T-cell (primary cell): ENCODE results near the gene DRC1. TPM values are rescaled to one million over a fixed set of nuclear protein-coding genes. Genes with fewer than 3 reads are reported as not detected.

ENCODE experiments used
- ATAC-seq, 4 experiments: fragments of 200-7000 bp in 3 of 4; fragments of 150-1000 bp in 1 of 4; cut with Tn5 transposase; replicated peaks in 1 of 4; 1 replicate in 3 of 4; 2 replicates in 1 of 4; pipeline ENCODE4 v1.10.0; 2021; ENCODE audit warnings: moderate library complexity in 3 of 4, mild to moderate bottlenecking in 2 of 4, moderate number of reproducible peaks in 1 of 4
- CTCF ChIA-PET, 2 donors: fragments of 300-600 bp; sonication (Branson Sonifier 250); formaldehyde crosslinking; loops; one replicate each; lab custom pipeline; 2022; ENCODE audit warnings: antibody characterized with exemption in 2 of 2; lab: Charles Lee
- POLR2A ChIA-PET, 2 donors: fragments of 300-600 bp; sonication (Branson Sonifier 250); formaldehyde crosslinking; loops; one replicate each; lab custom pipeline; 2022; ENCODE audit warnings: antibody characterized with exemption in 2 of 2; lab: Charles Lee
- DNase-seq, 35 experiments: peaks; one replicate each; pipeline versions ENCODE4 v3.0.0 to v3.0.0-alpha.2; 2013 to 2023
- H3K27ac ChIP-seq: one replicate; pipeline ENCODE4 v1.5.1; 2013; ENCODE audit warnings: low read length
- H3K27me3 ChIP-seq, 2 experiments: replicated peaks in 1 of 2; 1 replicate in 1 of 2; 2 replicates in 1 of 2; pipeline versions ENCODE4 v1.6.1 to v1.7.0; 2013; ENCODE audit warnings: low read length in 1 of 2, mixed read lengths in 1 of 2; ENCODE audit not compliant: control insufficient read depth in 2 of 2, insufficient read depth in 2 of 2; ENCODE audit errors: extremely low read depth in 1 of 2
- H3K36me3 ChIP-seq, 2 donors: 1 replicate in 1 of 2; 2 replicates in 1 of 2; pipeline versions ENCODE4 v1.6.1 to v1.7.0; 2013; ENCODE audit warnings: low read length in 1 of 2; ENCODE audit not compliant: control insufficient read depth in 2 of 2, insufficient read depth in 1 of 2; ENCODE audit errors: extremely low read depth in 1 of 2
- H3K4me1 ChIP-seq, 2 experiments: 1 replicate in 1 of 2; 2 replicates in 1 of 2; pipeline versions ENCODE4 v1.6.1 to v1.7.0; 2013; ENCODE audit warnings: low read length in 2 of 2, mixed read lengths in 1 of 2; ENCODE audit not compliant: insufficient read depth in 2 of 2, control insufficient read depth in 1 of 2; ENCODE audit errors: extremely low read depth in 1 of 2
- H3K4me3 ChIP-seq, 2 donors: 1 replicate in 1 of 2; 2 replicates in 1 of 2; pipeline versions ENCODE4 v1.5.1 to v1.7.0; 2013; ENCODE audit warnings: mild to moderate bottlenecking in 2 of 2, low read length in 1 of 2, moderate library complexity in 1 of 2; ENCODE audit not compliant: control insufficient read depth in 1 of 2; ENCODE audit errors: extremely low read depth in 1 of 2
- H3K9me3 ChIP-seq: 2 replicates; pipeline ENCODE4 v1.7.0; 2013
- H3K27ac Mint-ChIP-seq, 2 donors: one replicate each; pipeline ENCODE4 v1.8.0; 2020 to 2021; ENCODE audit warnings: mild to moderate bottlenecking in 2 of 2, mixed read lengths in 2 of 2
- H3K27me3 Mint-ChIP-seq, 2 donors: one replicate each; pipeline ENCODE4 v1.8.0; 2021 to 2022; ENCODE audit warnings: mixed read lengths in 2 of 2
- H3K36me3 Mint-ChIP-seq: one replicate; pipeline ENCODE4 v1.8.0; 2021; ENCODE audit warnings: mixed read lengths
- H3K4me1 Mint-ChIP-seq, 3 donors: one replicate each; pipeline ENCODE4 v1.8.0; 2020 to 2022; ENCODE audit warnings: mixed read lengths in 3 of 3, mild to moderate bottlenecking in 1 of 3
- H3K4me3 Mint-ChIP-seq, 3 donors: one replicate each; pipeline ENCODE4 v1.8.0; 2020 to 2022; ENCODE audit warnings: mild to moderate bottlenecking in 3 of 3, mixed read lengths in 3 of 3, moderate library complexity in 3 of 3
- H3K9me3 Mint-ChIP-seq, 3 donors: one replicate each; pipeline ENCODE4 v1.8.0; 2020 to 2022; ENCODE audit warnings: mixed read lengths in 3 of 3
- WGBS: methylation state at CpG from one replicate; pipeline ENCODE4 v1.1.5; 2013; ENCODE audit warnings: missing lambda C conversion rate; ENCODE audit not compliant: insufficient coverage; 5-methylcytosine and 5-hydroxymethylcytosine counted together
- total RNA-seq, 35 experiments: library from RNA in 6 of 35; stranded (reverse) in 6 of 35; fragments of 120-200 nt in 1 of 35; gene quantifications; one replicate each; pipeline versions ENCODE4 v1.2.1 to v1.2.4 and lab custom pipeline; 2013 to 2026

The DRC1 gene
- total RNA-seq, 5 donors from 2014 or later (not counting 1 experiment from before 2014, with no cell fraction given), result not detected

GRCh38 chr2:26387189-26387588 lies 14.5 kb upstream of the DRC1 start:
- Histone ChIP-seq H3K36me3 (peaks cover 0 to 38% of the 10 kb centered on the region in 2 donors), H3K27ac (no peak overlapping the region), H3K27me3 (no peaks in the 10 kb centered on the region), H3K4me3 (no peak overlapping the region), H3K9me3 (no peaks in the 10 kb centered on the region), H3K4me1 (no peaks in the 10 kb centered on the region)
- Mint-ChIP-seq H3K4me1 (no peaks in the 10 kb centered on the region), H3K27me3 (no peaks in the 10 kb centered on the region), H3K9me3 (no peaks in the 10 kb centered on the region), H3K36me3 (peaks cover 42% of the 10 kb centered on the region), H3K4me3 (no peak overlapping the region), H3K27ac (no peak overlapping the region)
- CTCF ChIA-PET, result no interaction called here
- ATAC-seq, result no peak
- POLR2A ChIA-PET, result no interaction called here
- WGBS, result no CpG with 5 or more reads among the region's 4 CpGs
- no peak for DNase-seq

- peaks cover 10 to 18% (median 12%) of the 10 kb centered on the region in 3 donors for H3K4me1 Mint-ChIP-seq
- WGBS, result 83% methylated on average over 1 of the region's 4 CpGs
- Histone ChIP-seq H3K36me3 (peaks cover 0 to 5% of the 10 kb centered on the region in 2 donors), H3K9me3 (no peaks in the 10 kb centered on the region), H3K4me3 (no peak overlapping the region), H3K27ac (no peak overlapping the region), H3K27me3 (no peaks in the 10 kb centered on the region), H3K4me1 (peaks cover 0 to 3% of the 10 kb centered on the region in 2 experiments)
- H3K27ac Mint-ChIP-seq, result no peak overlapping the region
- no peaks in the 10 kb centered on the region for H3K27me3 Mint-ChIP-seq
- no peaks in the 10 kb centered on the region for H3K9me3 Mint-ChIP-seq
- H3K4me3 Mint-ChIP-seq, result no peak overlapping the region
- ATAC-seq (no peak), DNase-seq (no peak)
- peaks cover 14% of the 10 kb centered on the region for H3K36me3 Mint-ChIP-seq
- ChIA-PET CTCF (no interaction called here), POLR2A (interaction anchor here in 1 of 2 donors (0.7 kb wide), 1 partner anchor 395 kb away, joined by 3 read pairs; no protein-coding TSS in a partner anchor)
These were observed 7.0 kb upstream of the DRC1 start for GRCh38 chr2:26394694-26395093.

- no peaks in the 10 kb centered on the region for H3K27me3 Mint-ChIP-seq
- peaks cover 16 to 20% (median 16%) of the 10 kb centered on the region in 3 donors for H3K4me1 Mint-ChIP-seq
- no peaks in the 10 kb centered on the region for H3K27me3 ChIP-seq
- H3K27ac ChIP-seq, result no peak overlapping the region
- DNase-seq, result no peak
- peaks cover 0 to 3% of the 10 kb centered on the region in 2 donors for H3K36me3 ChIP-seq
- POLR2A ChIA-PET, result no interaction called here
- no peak for ATAC-seq
- CTCF ChIA-PET, result no interaction called here
- no peaks in the 10 kb centered on the region for H3K9me3 ChIP-seq
- H3K4me3 ChIP-seq, result no peak overlapping the region
- peak overlapping the region in 1 of 2 donors; percentile 4 for H3K27ac Mint-ChIP-seq
- WGBS, result 80% methylated on average over 1 of the region's 4 CpGs
- no peaks in the 10 kb centered on the region for H3K9me3 Mint-ChIP-seq
- peaks cover 10% of the 10 kb centered on the region for H3K36me3 Mint-ChIP-seq
- H3K4me3 Mint-ChIP-seq, result no peak overlapping the region
- H3K4me1 ChIP-seq, result peaks cover 0 to 3% of the 10 kb centered on the region in 2 experiments
These were observed 6.3 kb upstream of the DRC1 start for GRCh38 chr2:26395394-26395793.

GRCh38 chr2:26396734-26397298 lies 4.9 kb upstream of the DRC1 start:
- DNase-seq (peak in 4 of 35 experiments; percentile 1 to 26 (median 14)), ATAC-seq (peak in 2 of 4 experiments; percentile 56 to 72)
- Histone ChIP-seq H3K9me3 (no peaks in the 10 kb centered on the region), H3K27ac (no peak overlapping the region), H3K4me1 (peaks cover 0 to 6% of the 10 kb centered on the region in 2 experiments), H3K36me3 (no peaks in the 10 kb centered on the region), H3K27me3 (peaks cover 0 to 8% of the 10 kb centered on the region in 2 experiments), H3K4me3 (no peak overlapping the region)
- Mint-ChIP-seq H3K4me3 (no peak overlapping the region), H3K4me1 (peaks cover 16 to 20% (median 16%) of the 10 kb centered on the region in 3 donors), H3K36me3 (peaks cover 10% of the 10 kb centered on the region), H3K27ac (peak overlapping the region; percentile 24 to 82), H3K9me3 (no peaks in the 10 kb centered on the region), H3K27me3 (peaks cover 3% of the 10 kb centered on the region in 2 donors)
- ChIA-PET CTCF (no interaction called here), POLR2A (no interaction called here)
- WGBS, result 26% methylated on average over 4 of the region's 5 CpGs

GRCh38 chr2:26399771-26400376 lies 1.8 kb upstream of the DRC1 start:
- no peak for ATAC-seq
- Histone ChIP-seq H3K9me3 (no peaks in the 10 kb centered on the region), H3K27me3 (peaks cover 0 to 17% of the 10 kb centered on the region in 2 experiments), H3K36me3 (no peaks in the 10 kb centered on the region), H3K27ac (no peak overlapping the region), H3K4me3 (no peak overlapping the region), H3K4me1 (peaks cover 0 to 8% of the 10 kb centered on the region in 2 experiments)
- Mint-ChIP-seq H3K4me3 (no peak overlapping the region), H3K27me3 (peaks cover 3 to 10% of the 10 kb centered on the region in 2 donors), H3K9me3 (no peaks in the 10 kb centered on the region), H3K4me1 (peaks cover 12 to 23% (median 16%) of the 10 kb centered on the region in 3 donors), H3K36me3 (peaks cover 4% of the 10 kb centered on the region), H3K27ac (no peak overlapping the region)
- DNase-seq, result no peak
- CTCF ChIA-PET, result no interaction called here
- 37% methylated on average over 2 of the region's 4 CpGs for WGBS
- POLR2A ChIA-PET, result no interaction called here

GRCh38 chr2:26400723-26401122 lies 997 bp upstream of the DRC1 start:
- ATAC-seq (no peak), DNase-seq (no peak)
- POLR2A ChIA-PET, result no interaction called here
- Mint-ChIP-seq H3K27ac (no peak overlapping the region), H3K9me3 (no peaks in the 10 kb centered on the region), H3K4me1 (peaks cover 12 to 22% (median 16%) of the 10 kb centered on the region in 3 donors), H3K36me3 (peaks cover 4% of the 10 kb centered on the region), H3K27me3 (peaks cover 3 to 10% of the 10 kb centered on the region in 2 donors), H3K4me3 (no peak overlapping the region)
- Histone ChIP-seq H3K4me1 (peaks cover 0 to 8% of the 10 kb centered on the region in 2 experiments), H3K4me3 (no peak overlapping the region), H3K27me3 (peaks cover 0 to 17% of the 10 kb centered on the region in 2 experiments), H3K9me3 (no peaks in the 10 kb centered on the region), H3K36me3 (no peaks in the 10 kb centered on the region), H3K27ac (no peak overlapping the region)
- 80% methylated on average over 4 of the region's 5 CpGs for WGBS
- CTCF ChIA-PET, result no interaction called here
